H4 (cell line): ENCODE results near the gene ACOT4. TPM values are rescaled to one million over a fixed set of nuclear protein-coding genes. Genes with fewer than 3 reads are reported as not detected.
"Not testable (repeated sequence)": the region's sequence is repeated elsewhere in the genome, so short reads cannot be mapped to it uniquely, and the experiment has no call there.

Source experiments
- DNase-seq: peaks from one replicate; pipeline ENCODE4 v3.0.0-alpha.2; 2015; ENCODE audit warnings: low spot score
- total RNA-seq: library from RNA; depleted of rRNA; stranded (reverse); fragments of >200 nt; shearing (Covaris generic); gene quantifications from 2 replicates; pipeline ENCODE4 v1.2.3, GENCODE V29; 2014

ACOT4 gene
- total RNA-seq, 1 experiment from 2014 or later: 0.19 TPM

DNA sequence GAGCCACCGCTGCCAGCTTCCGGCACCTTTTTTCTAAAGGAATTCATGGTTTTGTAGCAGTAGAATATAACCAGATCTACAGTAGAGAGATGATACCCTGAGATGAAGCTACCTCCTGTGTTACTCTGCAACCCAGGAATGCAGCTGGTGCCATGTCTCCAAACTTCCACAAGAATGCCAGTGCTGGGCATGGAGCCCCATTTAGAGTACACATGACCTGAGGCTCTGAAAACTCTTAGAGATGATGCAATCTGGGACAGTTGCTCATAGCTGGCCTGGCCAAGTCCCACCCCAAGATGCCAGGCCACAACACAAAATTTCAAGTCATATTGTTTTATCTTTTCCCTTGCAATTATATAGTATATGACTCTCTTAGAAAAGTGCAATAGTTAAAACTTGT is 14.5 kb upstream of the ACOT4 start:
- not testable (repeated sequence) for DNase-seq

DNA sequence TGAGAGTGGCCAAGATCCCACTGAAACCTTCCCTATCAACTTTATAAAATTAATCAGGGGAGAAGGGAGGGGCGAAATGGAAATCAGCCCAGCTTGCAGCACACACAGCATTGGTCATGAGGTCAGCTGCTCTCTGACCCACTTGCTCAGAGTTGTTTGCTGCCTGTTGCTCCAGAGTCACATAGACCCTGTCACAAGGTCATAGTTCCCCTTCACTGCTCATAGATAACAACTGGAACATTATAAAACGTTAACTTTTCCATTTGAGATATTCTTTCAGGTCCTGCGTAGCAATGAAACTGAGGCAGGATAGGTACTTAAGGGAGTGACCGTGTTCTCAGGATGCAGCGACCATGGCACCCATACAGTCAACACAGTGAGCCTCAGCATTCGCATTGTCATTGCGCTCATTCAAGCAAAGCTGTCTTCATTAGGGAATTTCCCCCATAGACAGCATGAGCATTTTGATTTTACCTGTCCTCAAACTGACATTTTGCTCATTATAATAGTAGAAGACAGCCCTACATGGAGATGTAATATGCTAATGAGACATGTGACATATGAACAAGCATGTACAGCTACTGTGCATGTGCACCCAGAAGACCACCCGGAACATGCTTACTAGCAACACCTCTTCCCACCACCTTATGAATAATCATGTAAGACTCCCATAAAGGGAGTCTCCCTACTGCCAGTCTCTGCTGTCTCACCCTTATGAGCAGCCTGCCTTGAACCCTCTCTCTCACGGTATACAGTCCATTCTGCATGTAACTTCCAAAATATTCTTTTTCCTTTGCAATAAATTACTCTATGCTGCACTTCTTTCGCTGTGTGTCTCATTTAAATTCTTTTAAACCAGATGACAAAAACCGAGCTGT is 9.3 kb upstream of the ACOT4 start:
- not testable (repeated sequence) for DNase-seq

GRCh38 chr14:73588695-73589094 is 3.0 kb upstream of the ACOT4 start:
- DNase-seq: no peak

DNA sequence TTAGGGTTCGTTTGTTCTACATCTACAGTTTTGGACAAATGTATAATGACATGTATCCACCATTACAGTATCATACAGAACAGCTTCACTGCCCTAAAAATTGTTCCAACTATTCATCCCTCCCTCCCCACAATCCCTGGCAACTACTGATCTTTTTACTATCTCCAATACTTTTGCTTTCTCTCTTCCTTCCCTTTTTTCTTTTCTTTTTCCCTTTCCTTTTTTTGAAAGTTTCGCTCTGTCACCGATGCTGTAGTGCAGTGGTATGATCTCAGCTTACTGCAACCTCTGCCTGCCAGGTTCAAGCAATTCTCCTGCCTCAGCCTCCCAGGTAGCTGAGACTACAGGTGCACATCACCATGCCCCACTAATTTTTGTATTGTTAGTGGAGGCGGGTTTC is 2.6 kb upstream of the ACOT4 start:
- DNase-seq: no peak

GRCh38 chr14:73590673-73591004 is 1.0 kb upstream of the ACOT4 start:
- not testable (repeated sequence) for DNase-seq

DNA sequence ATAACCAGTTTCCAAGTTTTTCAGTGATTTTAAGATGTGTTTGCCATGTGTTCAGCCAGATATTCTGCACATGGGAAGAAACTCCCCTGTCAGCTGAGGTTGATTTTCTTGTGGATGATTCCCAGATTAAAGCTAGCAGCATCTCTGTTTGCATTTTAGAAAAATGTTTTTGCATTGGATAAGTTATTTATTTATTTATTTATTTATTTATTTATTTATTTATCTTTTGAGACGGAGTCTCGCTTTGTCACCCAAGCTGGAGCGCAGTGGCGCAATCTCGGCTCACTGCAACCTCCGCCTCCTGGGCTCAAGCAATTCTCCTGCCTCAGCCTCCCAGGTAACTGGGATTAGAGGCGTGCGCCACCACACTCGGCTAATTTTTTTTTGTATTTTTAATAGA is 2.8 kb downstream of the ACOT4 start:
- no peak for DNase-seq

DNA sequence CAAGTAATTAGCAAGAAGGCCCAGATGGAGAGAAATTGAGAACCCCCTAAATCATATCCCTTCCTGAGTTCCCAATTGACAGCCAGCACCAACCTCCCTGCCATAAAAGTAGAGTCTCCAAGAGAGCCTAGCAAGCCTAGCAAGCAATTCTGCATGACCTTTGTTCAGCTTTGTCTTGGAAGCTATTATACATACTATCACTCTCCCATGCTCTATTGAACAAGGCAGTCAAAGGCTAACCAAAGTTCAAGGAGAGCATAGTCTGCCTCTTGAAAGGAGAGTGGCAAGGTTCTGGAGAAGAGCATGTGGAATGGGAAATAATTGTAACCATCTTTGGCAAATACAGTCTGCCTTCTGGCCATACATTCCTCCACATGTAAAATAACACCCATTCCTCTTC is 7.8 kb downstream of the ACOT4 start:
- no peak for DNase-seq

- no peak for DNase-seq
These were observed 11.3 kb downstream of the ACOT4 start for GRCh38 chr14:73602994-73603393.

GRCh38 chr14:73606271-73606670 is 14.6 kb downstream of the ACOT4 start:
- no peak for DNase-seq

DNA sequence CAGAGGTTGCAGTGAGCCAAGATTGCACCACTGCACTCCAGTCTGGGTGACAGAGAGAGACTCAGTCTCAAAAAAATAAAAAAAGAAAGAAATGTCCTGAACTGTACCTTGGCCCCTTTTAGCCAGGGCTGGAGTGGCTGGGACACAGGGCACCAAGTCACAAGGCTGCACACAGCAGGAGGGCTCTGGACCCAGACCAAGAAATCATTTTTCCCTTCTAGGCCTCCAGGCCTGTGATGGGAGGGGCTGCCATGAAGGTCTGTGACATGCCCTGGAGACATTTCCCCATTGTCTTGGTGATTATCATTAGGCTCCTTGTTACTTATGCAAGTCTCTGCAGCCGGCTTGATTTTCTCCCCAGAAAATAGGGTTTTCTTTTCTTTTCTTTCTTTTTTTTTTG is 15.6 kb downstream of the ACOT4 start:
- DNase-seq: no peak

DNA sequence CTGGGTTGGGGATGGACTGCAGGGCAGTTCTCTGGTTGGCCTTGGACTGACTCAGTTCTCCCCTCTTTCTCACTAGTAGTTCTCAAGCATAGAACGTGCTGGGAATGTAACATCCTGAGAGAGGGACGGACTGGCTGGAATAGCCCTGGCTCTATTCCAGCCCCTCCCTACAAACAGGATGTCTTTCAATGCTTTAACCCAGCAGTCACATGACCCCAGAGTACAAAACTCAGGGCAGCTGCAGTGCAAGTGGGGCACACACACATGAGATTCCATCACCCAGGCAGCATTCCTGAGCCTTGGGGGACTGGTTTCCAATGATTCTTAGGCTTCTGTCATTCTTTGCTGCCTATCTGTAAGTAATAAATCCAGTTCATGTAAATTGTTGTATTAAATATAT is 19.0 kb downstream of the ACOT4 start:
- DNase-seq: peak; percentile 39

DNA sequence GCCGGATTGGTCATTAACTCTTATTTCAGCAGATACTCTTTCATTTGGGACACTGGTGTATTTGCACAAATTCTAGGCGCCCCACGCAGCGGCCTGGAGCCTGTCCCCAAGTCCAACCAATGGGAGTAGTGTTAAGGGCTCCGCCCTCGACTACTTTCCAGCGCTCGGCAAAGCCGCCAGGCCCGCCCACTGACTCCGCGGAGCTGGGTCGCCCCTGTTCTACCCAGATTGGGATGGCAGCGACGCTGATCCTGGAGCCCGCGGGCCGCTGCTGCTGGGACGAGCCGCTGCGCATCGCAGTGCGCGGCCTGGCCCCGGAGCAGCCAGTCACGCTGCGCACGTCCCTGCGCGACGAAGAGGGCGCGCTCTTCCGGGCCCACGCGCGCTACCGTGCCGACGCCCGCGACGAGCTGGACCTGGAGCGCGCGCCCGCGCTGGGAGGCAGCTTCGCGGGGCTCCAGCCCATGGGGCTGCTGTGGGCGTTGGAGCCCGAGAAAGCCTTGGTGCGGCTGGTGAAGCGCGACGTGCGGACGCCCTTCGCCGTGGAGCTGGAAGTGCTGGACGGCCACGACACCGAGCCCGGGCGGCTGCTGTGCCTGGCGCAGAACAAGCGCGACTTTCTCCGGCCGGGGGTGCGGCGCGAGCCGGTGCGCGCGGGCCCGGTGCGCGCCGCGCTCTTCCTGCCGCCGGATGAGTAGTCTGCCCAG is 20.8 kb downstream of the ACOT4 start, which contains the start of gene ACOT6:
Gene ACOT6, plus strand, starts transcription at position 179 of the 707 bp plus-strand sequence. Its CDS starts 55 bp downstream, at position 234.
- peak; percentile 23 for DNase-seq

- DNase-seq: no peak
These were observed 21.3 kb downstream of the ACOT4 start for GRCh38 chr14:73613046-73613383.

DNA sequence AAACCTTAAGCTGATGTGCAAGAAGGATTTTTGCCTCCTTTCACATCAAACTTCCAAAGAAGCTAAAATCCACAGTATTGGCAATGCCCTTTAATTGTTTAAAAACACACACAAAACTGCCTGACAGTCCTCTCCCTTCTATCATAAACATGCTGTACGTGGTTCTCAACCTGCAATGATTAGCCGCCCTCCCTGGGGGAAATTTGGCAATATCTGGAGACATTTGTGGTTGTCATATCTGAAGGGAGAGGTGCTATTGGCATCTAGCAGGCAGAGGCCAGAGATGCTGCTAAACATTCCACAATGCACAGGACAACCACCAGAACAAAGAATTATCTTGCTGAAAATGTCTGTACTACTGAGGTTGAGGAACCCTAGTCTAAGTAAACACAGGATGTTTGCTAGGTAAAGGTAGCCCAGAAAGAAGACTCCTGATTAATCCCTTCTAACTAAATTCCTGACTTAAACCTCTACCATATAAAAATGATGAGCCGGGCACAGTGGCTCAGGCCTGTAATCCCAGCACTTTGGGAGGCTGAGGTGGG is 21.8 kb downstream of the ACOT4 start:
- DNase-seq: no peak

- no peak for DNase-seq
These were observed 25.2 kb downstream of the ACOT4 start for GRCh38 chr14:73616831-73617230.

DNA sequence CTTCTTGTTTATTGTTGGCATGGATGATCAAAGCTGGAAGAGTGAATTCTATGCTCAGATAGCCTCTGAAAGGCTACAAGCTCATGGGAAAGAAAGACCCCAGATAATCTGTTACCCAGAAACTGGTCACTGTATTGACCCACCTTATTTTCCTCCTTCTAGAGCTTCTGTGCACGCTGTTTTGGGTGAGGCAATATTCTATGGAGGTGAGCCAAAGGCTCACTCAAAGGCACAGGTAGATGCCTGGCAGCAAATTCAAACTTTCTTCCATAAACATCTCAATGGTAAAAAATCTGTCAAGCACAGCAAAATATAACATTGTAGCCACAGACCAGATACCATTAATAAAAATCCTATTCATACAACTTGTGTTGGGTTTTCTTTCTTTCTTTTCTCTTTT is 27.9 kb downstream of the ACOT4 start:
- no peak for DNase-seq

GRCh38 chr14:73620268-73620667 is 28.6 kb downstream of the ACOT4 start:
- DNase-seq: no peak

GRCh38 chr14:73623504-73624054 is 31.9 kb downstream of the ACOT4 start:
- no peak for DNase-seq

GRCh38 chr14:73625706-73626105 is 34.0 kb downstream of the ACOT4 start:
- no peak for DNase-seq

GRCh38 chr14:73627151-73627558 is 35.5 kb downstream of the ACOT4 start:
- DNase-seq: no peak

DNA sequence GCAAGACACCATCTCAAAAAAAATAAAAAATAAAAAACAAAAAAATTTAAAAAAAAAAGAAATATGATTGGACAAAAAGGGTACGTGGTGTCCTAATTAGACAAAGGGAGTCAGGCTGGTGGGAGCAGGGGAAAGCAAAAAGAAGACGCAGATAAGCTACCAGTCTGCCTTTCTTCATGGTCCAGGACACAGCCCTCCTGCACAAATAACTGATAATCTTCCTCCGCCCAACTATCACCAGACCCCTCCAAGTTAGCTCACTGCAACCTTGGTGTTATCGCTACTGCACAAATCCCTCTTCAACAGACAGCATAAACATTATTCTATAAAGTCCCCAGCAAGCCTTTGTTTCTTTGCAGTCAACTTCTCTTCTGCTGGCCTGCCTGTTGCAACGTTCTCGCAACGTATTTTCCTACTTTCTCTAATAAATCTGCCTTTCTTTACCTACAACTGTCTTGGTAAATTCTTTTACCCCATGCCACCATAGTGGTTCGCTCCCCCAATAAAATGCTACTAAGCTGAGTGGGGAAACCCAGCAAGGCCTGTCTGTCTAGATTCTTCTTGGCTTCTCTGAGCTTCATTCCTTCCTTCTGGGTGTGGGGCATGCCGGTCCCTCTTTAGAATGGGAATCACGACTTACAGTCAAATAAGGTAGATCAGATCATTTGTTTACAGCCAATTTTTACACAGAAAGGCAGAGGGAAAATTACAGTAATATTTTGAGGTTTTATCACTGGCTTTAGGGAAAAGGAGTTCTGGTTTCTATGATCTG is 38.5 kb downstream of the ACOT4 start:
- no peak for DNase-seq
